Measurements from ENCODE around the gene CASP3. TPM values are rescaled to one million over a fixed set of nuclear protein-coding genes. Genes with fewer than 3 reads are reported as not detected.

The CASP3 gene
- total RNA-seq, 1 experiment from 2014 or later = 13.2 TPM

- POLR2A ChIA-PET (ENCODE audit: unreplicated experiment) = no interaction called here
- Histone ChIP-seq H3K79me2 (ENCODE audit: low read length) (peaks cover 28% of the 10 kb centered on the region), H3K9ac (ENCODE audit: low read length) (no peak overlapping the region), H3K4me2 (ENCODE audit: low read length) (no peak overlapping the region), H3K9me2 (replicated peaks; ENCODE audit: low read length) (no peaks in the 10 kb centered on the region), H2AFZ (ENCODE audit: low read length) (no peak overlapping the region), H3K9me3 (ENCODE audit: low read length) (no peaks in the 10 kb centered on the region), H3K27me3 (ENCODE audit: low read length) (no peaks in the 10 kb centered on the region), H4K20me1 (ENCODE audit: low read length) (no peaks in the 10 kb centered on the region), H3K4me1 (ENCODE audit: insufficient read depth, low read length) (peaks cover 20% of the 10 kb centered on the region), H3K4me3 (ENCODE audit: low read length) (no peak overlapping the region), H3K36me3 (ENCODE audit: low read depth, low read length) (no peaks in the 10 kb centered on the region), H3F3A (ENCODE audit: low read length, unreplicated experiment) (no peaks in the 10 kb centered on the region), H3K27ac (ENCODE audit: low read length) (no peak overlapping the region)
- BruUV-seq (replicated peaks) = no TSS peak
- intact Hi-C loops (cut with micrococcal nuclease) = no loop called here
- TF ChIP-seq EZH2 (IDR thresholded peaks at IDR 0.05; ENCODE audit: low read length, unreplicated experiment) = no peak
- TF ChIP-seq, protein P1, sequence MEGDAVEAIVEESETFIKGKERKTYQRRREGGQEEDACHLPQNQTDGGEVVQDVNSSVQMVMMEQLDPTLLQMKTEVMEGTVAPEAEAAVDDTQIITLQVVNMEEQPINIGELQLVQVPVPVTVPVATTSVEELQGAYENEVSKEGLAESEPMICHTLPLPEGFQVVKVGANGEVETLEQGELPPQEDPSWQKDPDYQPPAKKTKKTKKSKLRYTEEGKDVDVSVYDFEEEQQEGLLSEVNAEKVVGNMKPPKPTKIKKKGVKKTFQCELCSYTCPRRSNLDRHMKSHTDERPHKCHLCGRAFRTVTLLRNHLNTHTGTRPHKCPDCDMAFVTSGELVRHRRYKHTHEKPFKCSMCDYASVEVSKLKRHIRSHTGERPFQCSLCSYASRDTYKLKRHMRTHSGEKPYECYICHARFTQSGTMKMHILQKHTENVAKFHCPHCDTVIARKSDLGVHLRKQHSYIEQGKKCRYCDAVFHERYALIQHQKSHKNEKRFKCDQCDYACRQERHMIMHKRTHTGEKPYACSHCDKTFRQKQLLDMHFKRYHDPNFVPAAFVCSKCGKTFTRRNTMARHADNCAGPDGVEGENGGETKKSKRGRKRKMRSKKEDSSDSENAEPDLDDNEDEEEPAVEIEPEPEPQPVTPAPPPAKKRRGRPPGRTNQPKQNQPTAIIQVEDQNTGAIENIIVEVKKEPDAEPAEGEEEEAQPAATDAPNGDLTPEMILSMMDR (conservative IDR thresholded peaks at IDR 0.05; ENCODE audit: low read depth, low read length) = no peak
- CTCF ChIA-PET = no interaction called here
- ATAC-seq (no peak), DNase-seq (no peak)
Observed at GRCh38 chr4:184651899-184652298, 2.7 kb upstream of the CASP3 start.

DNA sequence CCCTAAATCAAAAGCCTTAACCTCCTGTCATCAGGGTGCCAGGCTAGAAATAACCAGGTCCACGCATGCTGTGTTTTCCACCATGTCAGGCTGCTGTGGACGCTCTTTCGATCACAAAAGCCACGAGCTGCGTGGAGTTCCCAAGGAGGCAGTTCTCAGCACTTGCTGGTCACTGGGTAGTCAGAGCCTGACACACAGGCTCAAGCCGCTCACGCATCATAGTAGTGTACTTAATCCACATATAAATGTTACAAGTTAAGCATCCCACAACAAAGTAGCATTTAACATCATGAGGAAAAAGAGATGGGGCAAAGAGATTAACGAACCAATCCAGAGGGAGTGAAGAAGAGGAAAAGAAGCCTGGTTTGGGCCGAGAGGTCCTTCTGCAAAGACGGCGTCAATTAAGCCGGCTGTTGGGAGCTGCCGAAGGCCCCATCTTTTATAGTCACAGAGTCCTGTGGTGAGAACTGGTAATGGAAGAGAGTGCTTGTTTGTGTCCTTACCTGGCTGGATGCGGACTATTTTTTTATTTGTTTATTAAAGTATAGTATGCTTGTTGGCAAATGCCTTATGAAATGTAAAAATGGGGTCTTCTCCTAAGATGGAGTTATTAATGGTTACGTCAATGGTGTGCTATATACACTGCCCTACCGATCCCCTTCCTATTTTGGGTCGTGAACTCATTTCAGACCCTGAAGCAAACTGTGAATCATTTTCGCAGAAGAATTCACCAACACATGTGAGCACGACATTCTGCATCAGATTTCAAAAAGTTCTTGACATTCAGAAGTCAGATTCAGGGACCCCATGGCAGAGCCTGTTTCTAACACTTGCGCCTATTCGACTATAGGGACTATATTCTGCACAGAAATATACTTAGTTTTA, 966 bp upstream of the CASP3 start:
- peak overlapping the region; percentile 89 for H2AFZ ChIP-seq (ENCODE audit: low read length)
- H3F3A ChIP-seq (ENCODE audit: low read length, unreplicated experiment) = no peaks in the 10 kb centered on the region
- H3K27me3 ChIP-seq (ENCODE audit: low read length) = no peaks in the 10 kb centered on the region
- H3K9ac ChIP-seq (ENCODE audit: low read length) = peak overlapping the region; percentile 88
- peak; percentile 19 for ATAC-seq
- POLR2A ChIA-PET (ENCODE audit: unreplicated experiment) = interaction anchor here (0.6 kb wide), 2 partner anchors 421 to 891 kb away, joined by 4 read pairs; no protein-coding TSS in a partner anchor
- TF ChIP-seq, protein P1 (conservative IDR thresholded peaks at IDR 0.05; ENCODE audit: low read depth, low read length) = no peak
- TF ChIP-seq EZH2 (IDR thresholded peaks at IDR 0.05; ENCODE audit: low read length, unreplicated experiment) = no peak
- no peak for TF ChIP-seq EZH2phosphoT487 (IDR thresholded peaks at IDR 0.05; ENCODE audit: borderline replicate concordance, low read length)
- H3K27ac ChIP-seq (ENCODE audit: low read length) = peak overlapping the region; percentile 57
- H4K20me1 ChIP-seq (ENCODE audit: low read length) = no peaks in the 10 kb centered on the region
- intact Hi-C loops (cut with micrococcal nuclease) = loop anchor here (1.0 to 10.0 kb wide), 6 partner anchors 38 to 385 kb away; partner anchors contain the start of genes CENPU and IRF2
- DNase-seq = peak; percentile 14
- no peaks in the 10 kb centered on the region for H3K36me3 ChIP-seq (ENCODE audit: low read depth, low read length)
- peaks cover 45% of the 10 kb centered on the region for H3K79me2 ChIP-seq (ENCODE audit: low read length)
- H3K9me3 ChIP-seq (ENCODE audit: low read length) = no peaks in the 10 kb centered on the region
- H3K9me2 ChIP-seq (replicated peaks; ENCODE audit: low read length) = no peaks in the 10 kb centered on the region
- H3K4me1 ChIP-seq (ENCODE audit: insufficient read depth, low read length) = peaks cover 21% of the 10 kb centered on the region
- peak overlapping the region; percentile 93 for H3K4me3 ChIP-seq (ENCODE audit: low read length)
- H3K4me2 ChIP-seq (ENCODE audit: low read length) = peak overlapping the region; percentile 90
- CTCF ChIA-PET = interaction anchor here (1.0 kb wide), 1 partner anchor 95 kb away, joined by 3 read pairs; no protein-coding TSS in a partner anchor
- TSS peak; percentile 91 for BruUV-seq (replicated peaks)
